SK-N-SH treated with all-trans-retinoic acid at 6 μM for 48 hours (cell line): Measurements from ENCODE around the gene TRIM71.

Experiments
- ATAC-seq: fragments of 200-7000 bp; cut with Tn5 transposase; 3 replicates; pipeline ENCODE4 v1.9.1; 2020; ENCODE audit warnings: mild to moderate bottlenecking, moderate library complexity
- ARNTL ChIP-seq: fragments of 450-650 bp; formaldehyde crosslinking; IDR thresholded peaks from 2 replicates; pipeline ENCODE4 v1.5.0; 2020; ENCODE audit warnings: low read depth, mild to moderate bottlenecking, moderate library complexity, borderline replicate concordance
- CSDC2 ChIP-seq: fragments of 250-450 bp; sonication (Bioruptor Pico); IDR thresholded peaks from 2 replicates; pipeline ENCODE4 v1.5.0; 2020; ENCODE audit warnings: mild to moderate bottlenecking, moderate library complexity
- ESRRG ChIP-seq: fragments of 250-450 bp; sonication (Bioruptor Pico); IDR thresholded peaks from 2 replicates; pipeline ENCODE4 v1.6.1; 2021; ENCODE audit warnings: mild to moderate bottlenecking
- GLIS3 ChIP-seq: fragments of 250-450 bp; sonication (Bioruptor Pico); IDR thresholded peaks from 2 replicates; pipeline ENCODE4 v1.5.0; 2020; ENCODE audit warnings: mild to moderate bottlenecking, moderate library complexity
- ISL1 ChIP-seq: fragments of 250-450 bp; sonication (Bioruptor Pico); IDR thresholded peaks from 2 replicates; pipeline ENCODE4 v2.1.2; 2022; ENCODE audit warnings: mild to moderate bottlenecking, moderate library complexity
- OSR1 ChIP-seq: fragments of 250-450 bp; sonication (Bioruptor Pico); IDR thresholded peaks from 2 replicates; pipeline ENCODE4 v1.8.0; 2022; ENCODE audit warnings: moderate library complexity, mild to moderate bottlenecking, inconsistent platforms
- PPARA ChIP-seq: fragments of 250-450 bp; sonication (Bioruptor Pico); IDR thresholded peaks from 2 replicates; pipeline ENCODE4 v1.5.0; 2020; ENCODE audit warnings: mild to moderate bottlenecking, borderline replicate concordance
- RARB ChIP-seq: fragments of 250-450 bp; sonication (Bioruptor Pico); IDR thresholded peaks from 2 replicates; pipeline ENCODE4 v1.8.0; 2021; ENCODE audit warnings: mild to moderate bottlenecking, moderate library complexity
- SNAI2 ChIP-seq: fragments of 250-450 bp; sonication (Bioruptor Pico); IDR thresholded peaks from 2 replicates; pipeline ENCODE4 v1.5.0; 2020; ENCODE audit warnings: mild to moderate bottlenecking, moderate library complexity
- TCF4 ChIP-seq: fragments of 250-450 bp; sonication (Bioruptor Pico); IDR thresholded peaks from 2 replicates; pipeline ENCODE4 v1.8.0; 2021; ENCODE audit warnings: mild to moderate bottlenecking, moderate library complexity, borderline replicate concordance
- TOX ChIP-seq: fragments of 250-450 bp; sonication (Bioruptor Pico); IDR thresholded peaks from 2 replicates; pipeline ENCODE4 v1.8.0; 2021; ENCODE audit warnings: mild to moderate bottlenecking, moderate library complexity, borderline replicate concordance
- ZC3H10 ChIP-seq: fragments of 250-450 bp; sonication (Bioruptor Pico); IDR thresholded peaks from 2 replicates; pipeline ENCODE4 v1.5.1; 2021; ENCODE audit warnings: mild to moderate bottlenecking, moderate library complexity
- ZFP3 ChIP-seq: fragments of 250-450 bp; sonication (Bioruptor Pico); IDR thresholded peaks from 2 replicates; pipeline ENCODE4 v1.5.0; 2020; ENCODE audit warnings: mild to moderate bottlenecking, moderate library complexity
- ZFP30 ChIP-seq: fragments of 450-650 bp; formaldehyde crosslinking; IDR thresholded peaks from 2 replicates; pipeline ENCODE4 v1.5.0; 2022; ENCODE audit warnings: mild to moderate bottlenecking, moderate library complexity
- ZNF565 ChIP-seq: fragments of 450-650 bp; formaldehyde crosslinking; conservative IDR thresholded peaks from 2 replicates; pipeline ENCODE4 v1.5.0; 2020; ENCODE audit warnings: low read depth, mild to moderate bottlenecking, moderate library complexity
- ZNF70 ChIP-seq: fragments of 450-650 bp; formaldehyde crosslinking; IDR thresholded peaks from 2 replicates; pipeline ENCODE4 v1.5.0; 2020; ENCODE audit warnings: mild to moderate bottlenecking, moderate library complexity
- ZNF8 ChIP-seq: fragments of 450-650 bp; formaldehyde crosslinking; IDR thresholded peaks from 2 replicates; pipeline ENCODE4 v1.5.0; 2020; ENCODE audit warnings: mild to moderate bottlenecking, moderate library complexity
- TF ChIP-seq, protein P1 (sequence below): fragments of 250-450 bp; sonication (Bioruptor Pico); IDR thresholded peaks from 2 replicates; pipeline ENCODE4 v1.5.1; 2021; ENCODE audit warnings: mild to moderate bottlenecking, moderate library complexity
- TF ChIP-seq, protein P2 (sequence below): fragments of 250-450 bp; sonication (Bioruptor Pico); IDR thresholded peaks from 2 replicates; pipeline ENCODE4 v1.5.1; 2020; ENCODE audit warnings: low read depth, mild to moderate bottlenecking, moderate library complexity
- TF ChIP-seq, protein P3 (sequence below): fragments of 250-450 bp; sonication (Bioruptor Pico); IDR thresholded peaks from 2 replicates; pipeline ENCODE4 v1.8.0; 2020; ENCODE audit warnings: mild to moderate bottlenecking, moderate library complexity, borderline replicate concordance
- TF ChIP-seq, protein P4 (sequence below): fragments of 250-450 bp; sonication (Bioruptor Pico); IDR thresholded peaks from 2 replicates; pipeline ENCODE4 v1.8.0; 2021; ENCODE audit warnings: low read depth, mild to moderate bottlenecking, moderate library complexity, borderline replicate concordance
- TF ChIP-seq, protein P5 (sequence below): fragments of 250-450 bp; sonication (Bioruptor Pico); IDR thresholded peaks from 2 replicates; pipeline ENCODE4 v1.5.0; 2020; ENCODE audit warnings: mild to moderate bottlenecking, moderate library complexity

TRIM71 gene

DNA sequence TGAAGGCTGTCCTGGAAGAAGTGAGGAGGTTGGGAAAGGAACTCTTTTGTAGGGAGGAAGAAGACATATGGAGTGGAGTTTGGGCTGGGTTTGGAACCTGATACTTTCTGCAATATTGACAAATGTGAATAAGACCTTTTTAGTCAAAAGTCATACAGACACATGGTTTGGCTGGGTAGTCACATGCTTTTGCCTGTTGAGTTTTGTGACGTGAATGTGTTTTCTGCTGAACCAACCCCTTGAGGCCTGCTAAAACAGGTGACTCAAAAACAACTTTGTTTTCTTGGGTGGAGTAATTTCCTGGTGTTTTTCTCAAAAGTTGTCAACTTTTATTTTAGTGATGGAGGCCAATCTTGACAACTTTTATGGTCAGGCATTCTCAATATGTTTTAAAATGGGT is 94.2 kb downstream of the TRIM71 start:
- no peak for TF ChIP-seq ZFP3
- no peak for TF ChIP-seq ARNTL (CRISPR knock-in tag)
- no peak for TF ChIP-seq ZNF70 (CRISPR knock-in tag)
- TF ChIP-seq CSDC2, result no peak
- no peak for TF ChIP-seq SNAI2
- no peak for TF ChIP-seq ZNF8 (CRISPR knock-in tag)
- ATAC-seq, result no peak

DNA sequence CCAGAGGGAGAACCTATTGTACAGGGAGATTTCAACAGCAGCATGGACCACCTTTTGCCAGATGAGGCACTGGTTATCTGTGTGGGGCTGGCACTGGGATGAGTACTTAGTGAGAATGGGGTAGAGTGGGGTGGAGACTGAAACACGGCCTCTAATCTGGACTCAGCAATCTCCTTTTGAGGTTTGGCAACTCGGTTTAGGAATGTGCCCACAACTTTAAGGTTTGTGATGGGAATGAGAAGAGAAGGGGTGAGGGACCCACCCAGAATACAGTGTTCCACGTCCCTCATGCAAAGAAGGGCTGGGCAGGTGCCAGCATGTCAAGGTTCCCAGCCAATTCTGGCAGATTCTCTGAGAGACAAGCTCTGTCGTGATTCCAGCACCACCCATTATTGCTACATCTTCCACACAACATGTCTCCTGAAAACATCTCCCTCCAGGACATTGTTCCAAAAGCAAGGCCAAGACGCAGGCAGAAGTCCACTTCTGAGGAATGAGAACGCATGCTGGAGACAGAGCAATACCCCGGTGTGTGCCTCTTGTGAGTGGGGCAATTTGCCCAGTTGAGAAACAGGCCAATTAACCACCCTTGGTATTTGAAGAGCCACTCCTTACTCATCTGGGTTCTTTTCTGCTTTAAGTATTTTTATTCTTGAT is 96.1 kb downstream of the TRIM71 start:
- ATAC-seq, result no peak; the same call in 2 of the 3 replicates
- TF ChIP-seq TOX (no peak), ISL1 (no peak), RARB (no peak), SNAI2 (no peak), ZNF70 (CRISPR knock-in tag) (no peak), TCF4 (CRISPR knock-in tag) (no peak), CSDC2 (no peak)
- TF ChIP-seq, protein P1, sequence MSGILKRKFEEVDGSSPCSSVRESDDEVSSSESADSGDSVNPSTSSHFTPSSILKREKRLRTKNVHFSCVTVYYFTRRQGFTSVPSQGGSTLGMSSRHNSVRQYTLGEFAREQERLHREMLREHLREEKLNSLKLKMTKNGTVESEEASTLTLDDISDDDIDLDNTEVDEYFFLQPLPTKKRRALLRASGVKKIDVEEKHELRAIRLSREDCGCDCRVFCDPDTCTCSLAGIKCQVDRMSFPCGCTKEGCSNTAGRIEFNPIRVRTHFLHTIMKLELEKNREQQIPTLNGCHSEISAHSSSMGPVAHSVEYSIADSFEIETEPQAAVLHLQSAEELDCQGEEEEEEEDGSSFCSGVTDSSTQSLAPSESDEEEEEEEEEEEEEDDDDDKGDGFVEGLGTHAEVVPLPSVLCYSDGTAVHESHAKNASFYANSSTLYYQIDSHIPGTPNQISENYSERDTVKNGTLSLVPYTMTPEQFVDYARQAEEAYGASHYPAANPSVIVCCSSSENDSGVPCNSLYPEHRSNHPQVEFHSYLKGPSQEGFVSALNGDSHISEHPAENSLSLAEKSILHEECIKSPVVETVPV (CRISPR knock-in tag), result no peak
- TF ChIP-seq, protein P2, sequence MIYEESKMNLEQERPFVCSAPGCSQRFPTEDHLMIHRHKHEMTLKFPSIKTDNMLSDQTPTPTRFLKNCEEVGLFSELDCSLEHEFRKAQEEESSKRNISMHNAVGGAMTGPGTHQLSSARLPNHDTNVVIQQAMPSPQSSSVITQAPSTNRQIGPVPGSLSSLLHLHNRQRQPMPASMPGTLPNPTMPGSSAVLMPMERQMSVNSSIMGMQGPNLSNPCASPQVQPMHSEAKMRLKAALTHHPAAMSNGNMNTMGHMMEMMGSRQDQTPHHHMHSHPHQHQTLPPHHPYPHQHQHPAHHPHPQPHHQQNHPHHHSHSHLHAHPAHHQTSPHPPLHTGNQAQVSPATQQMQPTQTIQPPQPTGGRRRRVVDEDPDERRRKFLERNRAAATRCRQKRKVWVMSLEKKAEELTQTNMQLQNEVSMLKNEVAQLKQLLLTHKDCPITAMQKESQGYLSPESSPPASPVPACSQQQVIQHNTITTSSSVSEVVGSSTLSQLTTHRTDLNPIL (CRISPR knock-in tag), result no peak
- TF ChIP-seq, protein P3, sequence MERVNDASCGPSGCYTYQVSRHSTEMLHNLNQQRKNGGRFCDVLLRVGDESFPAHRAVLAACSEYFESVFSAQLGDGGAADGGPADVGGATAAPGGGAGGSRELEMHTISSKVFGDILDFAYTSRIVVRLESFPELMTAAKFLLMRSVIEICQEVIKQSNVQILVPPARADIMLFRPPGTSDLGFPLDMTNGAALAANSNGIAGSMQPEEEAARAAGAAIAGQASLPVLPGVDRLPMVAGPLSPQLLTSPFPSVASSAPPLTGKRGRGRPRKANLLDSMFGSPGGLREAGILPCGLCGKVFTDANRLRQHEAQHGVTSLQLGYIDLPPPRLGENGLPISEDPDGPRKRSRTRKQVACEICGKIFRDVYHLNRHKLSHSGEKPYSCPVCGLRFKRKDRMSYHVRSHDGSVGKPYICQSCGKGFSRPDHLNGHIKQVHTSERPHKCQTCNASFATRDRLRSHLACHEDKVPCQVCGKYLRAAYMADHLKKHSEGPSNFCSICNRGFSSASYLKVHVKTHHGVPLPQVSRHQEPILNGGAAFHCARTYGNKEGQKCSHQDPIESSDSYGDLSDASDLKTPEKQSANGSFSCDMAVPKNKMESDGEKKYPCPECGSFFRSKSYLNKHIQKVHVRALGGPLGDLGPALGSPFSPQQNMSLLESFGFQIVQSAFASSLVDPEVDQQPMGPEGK (CRISPR knock-in tag), result no peak

DNA sequence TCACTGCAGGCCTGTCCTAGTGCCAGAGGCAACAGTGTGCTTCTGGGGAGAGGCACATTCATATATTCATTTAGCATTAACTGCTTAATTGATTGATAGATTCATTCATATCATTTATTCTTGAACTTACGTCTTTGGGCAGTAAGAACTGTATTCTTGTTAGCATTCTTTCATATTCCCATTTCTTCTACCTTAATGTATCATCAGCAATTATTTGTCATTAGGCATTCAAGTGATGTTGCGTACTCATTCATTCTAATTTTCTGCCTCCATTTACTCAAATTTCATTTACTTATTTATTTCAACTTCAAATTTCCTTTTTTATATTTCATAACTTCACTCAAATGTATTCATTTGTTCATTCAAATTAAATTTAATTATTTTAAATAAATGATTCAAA is 102.1 kb downstream of the TRIM71 start:
- no peak for TF ChIP-seq OSR1 (CRISPR knock-in tag)
- TF ChIP-seq, protein P4, sequence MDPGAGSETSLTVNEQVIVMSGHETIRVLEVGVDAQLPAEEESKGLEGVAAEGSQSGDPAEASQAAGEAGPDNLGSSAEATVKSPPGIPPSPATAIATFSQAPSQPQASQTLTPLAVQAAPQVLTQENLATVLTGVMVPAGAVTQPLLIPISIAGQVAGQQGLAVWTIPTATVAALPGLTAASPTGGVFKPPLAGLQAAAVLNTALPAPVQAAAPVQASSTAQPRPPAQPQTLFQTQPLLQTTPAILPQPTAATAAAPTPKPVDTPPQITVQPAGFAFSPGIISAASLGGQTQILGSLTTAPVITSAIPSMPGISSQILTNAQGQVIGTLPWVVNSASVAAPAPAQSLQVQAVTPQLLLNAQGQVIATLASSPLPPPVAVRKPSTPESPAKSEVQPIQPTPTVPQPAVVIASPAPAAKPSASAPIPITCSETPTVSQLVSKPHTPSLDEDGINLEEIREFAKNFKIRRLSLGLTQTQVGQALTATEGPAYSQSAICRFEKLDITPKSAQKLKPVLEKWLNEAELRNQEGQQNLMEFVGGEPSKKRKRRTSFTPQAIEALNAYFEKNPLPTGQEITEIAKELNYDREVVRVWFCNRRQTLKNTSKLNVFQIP (CRISPR knock-in tag), result no peak
- no peak for TF ChIP-seq ZC3H10 (CRISPR knock-in tag)
- TF ChIP-seq ZNF565 (CRISPR knock-in tag), result no peak
- no peak for TF ChIP-seq GLIS3 (CRISPR knock-in tag)
- TF ChIP-seq ISL1, result no peak
- no peak for TF ChIP-seq PPARA (CRISPR knock-in tag)
- no peak for TF ChIP-seq ZNF70 (CRISPR knock-in tag)
- no peak for TF ChIP-seq ESRRG (CRISPR knock-in tag)
- TF ChIP-seq SNAI2, result no peak
- TF ChIP-seq, protein P2 (CRISPR knock-in tag), result no peak
- TF ChIP-seq ZFP30 (CRISPR knock-in tag), result no peak
- TF ChIP-seq ZNF8 (CRISPR knock-in tag), result no peak
- no peak for TF ChIP-seq TCF4 (CRISPR knock-in tag)
- ATAC-seq, result no peak

DNA sequence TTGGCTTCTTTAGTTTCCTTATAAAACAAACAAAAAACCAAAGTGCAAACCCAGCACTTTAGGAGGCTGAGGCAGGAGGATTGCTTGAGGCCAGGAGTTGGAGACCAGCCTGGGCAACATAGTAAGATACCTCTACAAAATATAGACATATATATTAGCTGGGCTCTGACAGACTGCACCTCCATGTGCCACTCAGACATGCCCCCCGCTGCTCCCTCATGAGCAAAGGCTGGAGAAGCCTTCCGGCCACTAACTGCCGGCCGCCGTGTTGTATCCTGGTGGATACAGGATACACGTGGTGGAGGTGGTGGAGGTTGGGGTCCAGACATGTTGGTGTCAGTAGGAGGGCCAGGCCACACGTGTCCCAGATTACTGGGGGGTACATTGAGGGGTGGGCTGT is 104.3 kb downstream of the TRIM71 start:
- ATAC-seq, result no peak
- no peak for TF ChIP-seq OSR1 (CRISPR knock-in tag)
- TF ChIP-seq, protein P4 (CRISPR knock-in tag), result no peak
- TF ChIP-seq, protein P5, sequence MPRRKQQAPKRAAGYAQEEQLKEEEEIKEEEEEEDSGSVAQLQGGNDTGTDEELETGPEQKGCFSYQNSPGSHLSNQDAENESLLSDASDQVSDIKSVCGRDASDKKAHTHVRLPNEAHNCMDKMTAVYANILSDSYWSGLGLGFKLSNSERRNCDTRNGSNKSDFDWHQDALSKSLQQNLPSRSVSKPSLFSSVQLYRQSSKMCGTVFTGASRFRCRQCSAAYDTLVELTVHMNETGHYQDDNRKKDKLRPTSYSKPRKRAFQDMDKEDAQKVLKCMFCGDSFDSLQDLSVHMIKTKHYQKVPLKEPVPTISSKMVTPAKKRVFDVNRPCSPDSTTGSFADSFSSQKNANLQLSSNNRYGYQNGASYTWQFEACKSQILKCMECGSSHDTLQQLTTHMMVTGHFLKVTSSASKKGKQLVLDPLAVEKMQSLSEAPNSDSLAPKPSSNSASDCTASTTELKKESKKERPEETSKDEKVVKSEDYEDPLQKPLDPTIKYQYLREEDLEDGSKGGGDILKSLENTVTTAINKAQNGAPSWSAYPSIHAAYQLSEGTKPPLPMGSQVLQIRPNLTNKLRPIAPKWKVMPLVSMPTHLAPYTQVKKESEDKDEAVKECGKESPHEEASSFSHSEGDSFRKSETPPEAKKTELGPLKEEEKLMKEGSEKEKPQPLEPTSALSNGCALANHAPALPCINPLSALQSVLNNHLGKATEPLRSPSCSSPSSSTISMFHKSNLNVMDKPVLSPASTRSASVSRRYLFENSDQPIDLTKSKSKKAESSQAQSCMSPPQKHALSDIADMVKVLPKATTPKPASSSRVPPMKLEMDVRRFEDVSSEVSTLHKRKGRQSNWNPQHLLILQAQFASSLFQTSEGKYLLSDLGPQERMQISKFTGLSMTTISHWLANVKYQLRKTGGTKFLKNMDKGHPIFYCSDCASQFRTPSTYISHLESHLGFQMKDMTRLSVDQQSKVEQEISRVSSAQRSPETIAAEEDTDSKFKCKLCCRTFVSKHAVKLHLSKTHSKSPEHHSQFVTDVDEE, result no peak
- no peak for TF ChIP-seq ZNF70 (CRISPR knock-in tag)
- no peak for TF ChIP-seq ZNF8 (CRISPR knock-in tag)
- TF ChIP-seq, protein P3 (CRISPR knock-in tag), result no peak
- TF ChIP-seq ISL1, result no peak
- TF ChIP-seq ZC3H10 (CRISPR knock-in tag), result no peak
- TF ChIP-seq CSDC2, result no peak
